Measurements from ENCODE around the gene HDGFL2.

The HDGFL2 gene

GRCh38 chr19:4499855-4500254 is 27.8 kb downstream of the HDGFL2 start:
- DNase-seq, result no peak

GRCh38 chr19:4500841-4501591 is 28.9 kb downstream of the HDGFL2 start:
- DNase-seq, result no peak

GRCh38 chr19:4501691-4502090 is 29.6 kb downstream of the HDGFL2 start:
- no peak for DNase-seq

- no peak for DNase-seq
Measured at GRCh38 chr19:4502282-4503131, 30.4 kb downstream of the HDGFL2 start.

GRCh38 chr19:4503132-4503824 is 31.2 kb downstream of the HDGFL2 start:
- no peak for DNase-seq

GRCh38 chr19:4503825-4504170 is 31.7 kb downstream of the HDGFL2 start:
- no peak for DNase-seq

GRCh38 chr19:4504297-4504701 is 32.2 kb downstream of the HDGFL2 start:
- DNase-seq, result no peak

- DNase-seq, result no peak
Measured at GRCh38 chr19:4504891-4505569, 32.9 kb downstream of the HDGFL2 start.

- DNase-seq, result no peak
Measured at GRCh38 chr19:4505570-4506448, 33.7 kb downstream of the HDGFL2 start.

GRCh38 chr19:4506449-4507149 is 34.5 kb downstream of the HDGFL2 start:
- DNase-seq, result no peak

- no peak for DNase-seq
Measured at GRCh38 chr19:4507150-4507452, 35.0 kb downstream of the HDGFL2 start.

- no peak for DNase-seq
Measured at GRCh38 chr19:4507804-4508203, 35.7 kb downstream of the HDGFL2 start.

GRCh38 chr19:4508698-4509097 is 36.6 kb downstream of the HDGFL2 start:
- DNase-seq, result no peak

- no peak for DNase-seq
Measured at GRCh38 chr19:4510435-4511255, 38.5 kb downstream of the HDGFL2 start.

GRCh38 chr19:4511300-4512054 is 39.4 kb downstream of the HDGFL2 start:
- DNase-seq, result no peak

GRCh38 chr19:4512070-4512469 is 40.0 kb downstream of the HDGFL2 start:
- DNase-seq, result no peak

GRCh38 chr19:4513248-4513647 is 41.2 kb downstream of the HDGFL2 start:
- no peak for DNase-seq

- no peak for DNase-seq
Measured at GRCh38 chr19:4515732-4516131, 43.6 kb downstream of the HDGFL2 start.

GRCh38 chr19:4516199-4516938 is 44.3 kb downstream of the HDGFL2 start:
- DNase-seq, result no peak
